Fibroblast of skin of back (primary cell): ENCODE measurements around the gene ZNF385C.
A peak's percentile ranks its signal among the peaks of the same experiment; 100 is the strongest.
"Not testable (repeated sequence)": the region's sequence is repeated elsewhere in the genome, so short reads cannot be mapped to it uniquely, and the experiment has no call there.

Experiments
- DNase-seq: peaks from one replicate; pipeline ENCODE4 v3.0.0-alpha.2; 2013

Gene ZNF385C

GRCh38 chr17:42045719-42046118 is 52.6 kb downstream of the ZNF385C start:
- no peak for DNase-seq

- DNase-seq, result no peak
Observed at GRCh38 chr17:42042598-42043319, 55.5 kb downstream of the ZNF385C start.

- no peak for DNase-seq
Observed at GRCh38 chr17:42041619-42042018, 56.7 kb downstream of the ZNF385C start.

- DNase-seq, result no peak
Observed at GRCh38 chr17:42040818-42041217, 57.5 kb downstream of the ZNF385C start.

GRCh38 chr17:42039794-42040763 is 58.2 kb downstream of the ZNF385C start:
- no peak for DNase-seq

GRCh38 chr17:42038221-42038973 is 59.9 kb downstream of the ZNF385C start:
- DNase-seq, result no peak

GRCh38 chr17:42034059-42034458 is 64.2 kb downstream of the ZNF385C start:
- DNase-seq, result no peak

- no peak for DNase-seq
Observed at GRCh38 chr17:42031584-42031983, 66.7 kb downstream of the ZNF385C start.

- no peak for DNase-seq
Observed at GRCh38 chr17:42028791-42029127, 69.5 kb downstream of the ZNF385C start.

- peak; percentile 13 for DNase-seq
Observed at GRCh38 chr17:42027961-42028790, 70.1 kb downstream of the ZNF385C start.

- DNase-seq, result no peak
Observed at GRCh38 chr17:42027590-42027889, 70.7 kb downstream of the ZNF385C start.

- DNase-seq, result no peak
Observed at GRCh38 chr17:42026857-42027589, 71.2 kb downstream of the ZNF385C start.

- no peak for DNase-seq
Observed at GRCh38 chr17:42025936-42026335, 72.3 kb downstream of the ZNF385C start.

GRCh38 chr17:42025191-42025579 is 73.1 kb downstream of the ZNF385C start:
- DNase-seq, result no peak

- no peak for DNase-seq
Observed at GRCh38 chr17:42023524-42024349, 74.5 kb downstream of the ZNF385C start.

- not testable (repeated sequence) for DNase-seq
Observed at GRCh38 chr17:42020845-42021244, 77.4 kb downstream of the ZNF385C start.

- peak; percentile 89 for DNase-seq
Observed at GRCh38 chr17:42019509-42020404, 78.5 kb downstream of the ZNF385C start, which contains the start of gene NKIRAS2. NKIRAS2 (plus strand) TSS chr17:42020090; CDS start chr17:42021578, 1,488 bp downstream.

- DNase-seq, result no peak
Observed at GRCh38 chr17:42018988-42019387, 79.3 kb downstream of the ZNF385C start.

- DNase-seq, result no peak
Observed at GRCh38 chr17:42018339-42018738, 79.9 kb downstream of the ZNF385C start.

- no peak for DNase-seq
Observed at GRCh38 chr17:42017866-42018200, 80.4 kb downstream of the ZNF385C start.
